ENCODE measurements around the gene GPR153.

Gene GPR153

DNA sequence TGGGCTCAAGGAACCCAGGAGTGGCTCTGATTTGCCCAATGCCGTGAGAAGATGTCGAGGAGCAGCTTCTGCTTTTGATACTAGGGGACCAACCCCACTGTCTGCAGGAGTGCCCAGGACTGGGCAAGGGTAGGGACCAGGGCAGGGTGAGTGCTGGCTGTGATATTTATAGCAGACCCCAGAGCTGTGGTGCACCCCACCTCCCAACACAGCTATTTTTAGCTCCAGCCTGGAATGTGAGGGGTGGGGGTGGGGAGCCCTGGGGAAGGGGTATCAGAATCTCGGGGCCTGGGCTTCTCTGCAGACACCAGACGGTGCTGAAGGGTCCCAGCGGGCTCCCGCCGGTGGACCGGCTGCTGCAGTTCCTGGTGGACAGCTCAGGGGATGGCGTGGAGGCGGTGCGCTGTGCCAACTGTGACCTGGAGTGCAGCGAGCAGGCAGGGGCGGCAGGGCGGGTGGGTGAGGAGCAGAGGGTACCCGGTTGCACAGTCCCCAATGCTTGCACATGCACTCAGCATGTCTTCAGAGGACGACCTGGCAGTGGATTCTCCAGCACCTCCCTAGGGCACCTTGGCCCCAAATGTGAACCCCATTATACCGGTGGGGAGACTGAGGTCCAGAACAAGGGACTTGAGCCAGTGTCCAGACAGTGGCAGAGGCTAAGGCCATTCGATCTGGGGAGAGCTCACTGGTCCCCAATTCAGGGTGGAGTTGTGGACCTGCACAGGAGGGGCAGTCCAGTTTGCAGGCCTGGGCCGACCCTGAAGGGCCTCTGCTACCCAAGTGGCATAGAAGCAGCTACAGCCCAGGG lies 53.6 kb downstream of the GPR153 start:
- H3K27me3 ChIP-seq (ENCODE audit: control insufficient read depth in 2 of 2, insufficient read depth in 2 of 2, low read length in 2 of 2): no peaks in the 10 kb centered on the region
- peaks cover 10 to 27% of the 10 kb centered on the region in 2 donors for H3K4me1 ChIP-seq (ENCODE audit: control insufficient read depth in 2 of 2, insufficient read depth in 2 of 2, low read length in 2 of 2)
- no peak overlapping the region for H3K9ac ChIP-seq (ENCODE audit: low read depth in 1 of 2, low read length in 2 of 2)
- H3K9me3 ChIP-seq (ENCODE audit: control insufficient read depth in 2 of 2, low read length in 2 of 2): no peaks in the 10 kb centered on the region
- no peaks in the 10 kb centered on the region for H3K36me3 ChIP-seq (ENCODE audit: control insufficient read depth in 2 of 2, insufficient read depth in 2 of 2, low read length in 2 of 2)
- peak overlapping the region in 1 of 2 donors; percentile 84 for H3K4me3 ChIP-seq (ENCODE audit: low read length in 2 of 2)
- no peak overlapping the region for H3K27ac ChIP-seq (ENCODE audit: low read depth in 2 of 2, low read length in 2 of 2)

DNA sequence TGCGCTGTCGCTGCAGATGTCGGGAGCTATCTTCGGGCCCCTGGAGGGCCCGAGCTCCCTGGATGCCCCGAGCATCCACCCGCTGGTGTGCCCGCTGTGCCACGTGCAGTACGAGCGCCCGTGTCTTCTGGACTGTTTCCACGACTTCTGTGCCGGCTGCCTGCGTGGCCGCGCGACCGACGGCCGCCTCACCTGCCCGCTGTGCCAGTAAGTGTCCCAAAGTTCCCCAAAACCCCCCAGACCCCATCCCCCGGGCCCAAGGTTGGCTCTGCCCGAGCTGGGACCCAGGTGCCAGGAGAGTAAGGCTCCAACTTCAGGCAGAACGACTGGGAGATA lies 54.4 kb downstream of the GPR153 start:
- H3K9ac ChIP-seq (ENCODE audit: low read depth in 1 of 2, low read length in 2 of 2): peak overlapping the region in 1 of 2 donors; percentile 83
- H3K27ac ChIP-seq (ENCODE audit: low read depth in 2 of 2, low read length in 2 of 2): peak overlapping the region in 1 of 2 donors; percentile 59
- H3K36me3 ChIP-seq (ENCODE audit: control insufficient read depth in 2 of 2, insufficient read depth in 2 of 2, low read length in 2 of 2): no peaks in the 10 kb centered on the region
- no peaks in the 10 kb centered on the region for H3K9me3 ChIP-seq (ENCODE audit: control insufficient read depth in 2 of 2, low read length in 2 of 2)
- H3K4me1 ChIP-seq (ENCODE audit: control insufficient read depth in 2 of 2, insufficient read depth in 2 of 2, low read length in 2 of 2): peaks cover 10 to 27% of the 10 kb centered on the region in 2 donors
- H3K27me3 ChIP-seq (ENCODE audit: control insufficient read depth in 2 of 2, insufficient read depth in 2 of 2, low read length in 2 of 2): no peaks in the 10 kb centered on the region
- H3K4me3 ChIP-seq (ENCODE audit: low read length in 2 of 2): peak overlapping the region; percentile 68 to 84

DNA sequence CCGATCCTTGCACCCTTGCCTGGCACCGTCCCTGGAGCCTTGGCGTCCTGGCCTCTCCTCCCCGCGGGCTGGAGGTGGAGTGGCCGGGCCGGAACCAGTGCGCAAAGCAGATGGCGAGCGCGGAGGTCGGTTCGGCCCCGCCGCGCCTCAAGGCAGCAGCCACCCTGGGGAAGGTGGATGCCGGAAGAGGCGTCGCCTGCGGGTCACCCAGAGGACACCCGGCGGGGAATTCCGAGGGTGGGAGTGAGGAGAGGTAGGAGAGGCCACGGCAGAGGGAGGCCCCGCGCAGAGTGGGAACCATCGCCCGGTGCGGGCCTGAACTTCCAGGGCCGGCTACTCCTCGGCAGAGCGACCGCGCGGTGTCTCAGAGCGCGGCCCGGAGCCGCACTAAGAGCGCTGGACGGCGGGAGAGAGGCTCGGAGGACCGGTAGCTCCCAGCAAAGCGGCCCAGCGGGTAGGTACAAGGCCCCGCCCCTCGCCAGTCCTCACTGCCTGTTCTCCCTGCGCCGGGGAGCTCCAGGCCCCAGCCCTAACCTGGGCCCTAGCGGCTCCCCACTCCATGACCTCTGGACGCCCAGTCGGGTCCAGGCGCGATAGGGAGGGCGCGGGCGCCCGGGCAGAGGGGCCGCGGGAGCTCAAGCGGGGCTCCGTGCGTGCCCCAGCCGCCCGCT lies 54.9 kb downstream of the GPR153 start, which contains the start of gene RNF207:
Gene RNF207, plus strand, starts transcription at position 271 of the 671 bp plus-strand sequence. CDS start 417 bp downstream, outside the sequence.
- peak within 1 kb of the TSS; percentile 63 to 87 for H3K27ac ChIP-seq (ENCODE audit: low read depth in 2 of 2, low read length in 2 of 2)
- H3K4me1 ChIP-seq (ENCODE audit: control insufficient read depth in 2 of 2, insufficient read depth in 2 of 2, low read length in 2 of 2): peaks cover 10 to 27% of the 10 kb centered on the region in 2 donors
- H3K9me3 ChIP-seq (ENCODE audit: control insufficient read depth in 2 of 2, low read length in 2 of 2): no peaks in the 10 kb centered on the region
- peak within 1 kb of the TSS; percentile 68 to 84 for H3K4me3 ChIP-seq (ENCODE audit: low read length in 2 of 2)
- H3K9ac ChIP-seq (ENCODE audit: low read depth in 1 of 2, low read length in 2 of 2): peak within 1 kb of the TSS; percentile 38 to 83
- no peaks in the 10 kb centered on the region for H3K36me3 ChIP-seq (ENCODE audit: control insufficient read depth in 2 of 2, insufficient read depth in 2 of 2, low read length in 2 of 2)
- no peaks in the 10 kb centered on the region for H3K27me3 ChIP-seq (ENCODE audit: control insufficient read depth in 2 of 2, insufficient read depth in 2 of 2, low read length in 2 of 2)

- Histone ChIP-seq H3K4me3 (ENCODE audit: low read length in 2 of 2) (no peak overlapping the region), H3K9me3 (ENCODE audit: control insufficient read depth in 2 of 2, low read length in 2 of 2) (no peaks in the 10 kb centered on the region), H3K9ac (ENCODE audit: low read depth in 1 of 2, low read length in 2 of 2) (no peak overlapping the region), H3K4me1 (ENCODE audit: control insufficient read depth in 2 of 2, insufficient read depth in 2 of 2, low read length in 2 of 2) (peaks cover 23 to 29% of the 10 kb centered on the region in 2 donors), H3K36me3 (ENCODE audit: control insufficient read depth in 2 of 2, insufficient read depth in 2 of 2, low read length in 2 of 2) (peaks cover 0 to under 1% of the 10 kb centered on the region in 2 donors), H3K27ac (ENCODE audit: low read depth in 2 of 2, low read length in 2 of 2) (no peak overlapping the region), H3K27me3 (ENCODE audit: control insufficient read depth in 2 of 2, insufficient read depth in 2 of 2, low read length in 2 of 2) (no peaks in the 10 kb centered on the region)
Observed at GRCh38 chr1:6202256-6202655, 58.6 kb downstream of the GPR153 start.

DNA sequence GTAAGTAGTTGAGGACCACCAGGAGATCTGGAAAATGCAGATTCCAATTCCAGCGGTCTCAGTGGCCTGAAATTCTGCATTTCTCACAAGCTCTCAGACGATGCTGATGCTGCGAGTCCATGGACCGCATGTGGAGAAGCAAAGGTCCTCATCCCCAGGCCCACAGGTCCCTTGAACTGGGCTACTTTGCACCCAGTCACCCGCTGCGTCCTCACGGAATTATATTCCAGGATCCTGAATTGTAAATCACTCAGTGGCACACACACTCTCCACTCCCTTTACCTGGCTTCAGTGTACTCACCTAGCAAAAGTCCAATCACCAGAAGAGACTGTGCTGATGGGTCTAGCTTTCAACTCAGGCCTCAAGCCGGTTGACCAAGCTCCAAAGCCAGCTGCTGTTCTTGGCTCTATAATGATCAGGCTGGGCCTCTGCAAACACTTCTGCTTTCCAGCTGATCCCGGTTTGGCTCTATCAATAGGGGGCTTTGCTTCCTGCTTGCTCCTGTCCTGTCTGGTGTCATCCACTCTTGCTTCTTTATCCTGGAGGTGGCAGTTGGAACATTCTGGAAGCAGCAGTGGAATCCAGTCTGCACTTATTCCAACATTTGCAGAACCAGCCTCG lies 60.6 kb downstream of the GPR153 start:
- Histone ChIP-seq H3K4me3 (ENCODE audit: low read length in 2 of 2) (peak overlapping the region; percentile 89), H3K27me3 (ENCODE audit: control insufficient read depth in 2 of 2, insufficient read depth in 2 of 2, low read length in 2 of 2) (no peaks in the 10 kb centered on the region), H3K9ac (ENCODE audit: low read depth in 1 of 2, low read length in 2 of 2) (no peak overlapping the region), H3K9me3 (ENCODE audit: control insufficient read depth in 2 of 2, low read length in 2 of 2) (no peaks in the 10 kb centered on the region), H3K27ac (ENCODE audit: low read depth in 2 of 2, low read length in 2 of 2) (peak overlapping the region; percentile 68 to 72), H3K36me3 (ENCODE audit: control insufficient read depth in 2 of 2, insufficient read depth in 2 of 2, low read length in 2 of 2) (peaks cover 4 to 9% of the 10 kb centered on the region in 2 donors), H3K4me1 (ENCODE audit: control insufficient read depth in 2 of 2, insufficient read depth in 2 of 2, low read length in 2 of 2) (peaks cover 18 to 19% of the 10 kb centered on the region in 2 donors)

GRCh38 chr1:6199298-6200187 lies 61.4 kb downstream of the GPR153 start, which contains the start of gene RPL22:
Gene RPL22, minus strand, starts transcription at chr1:6199595. Its CDS starts 22 bp downstream, at chr1:6199573.
- Histone ChIP-seq H3K4me1 (ENCODE audit: control insufficient read depth in 2 of 2, insufficient read depth in 2 of 2, low read length in 2 of 2) (peaks cover 13% of the 10 kb centered on the region in 2 donors), H3K27ac (ENCODE audit: low read depth in 2 of 2, low read length in 2 of 2) (peak within 1 kb of the TSS; percentile 69 to 72), H3K9me3 (ENCODE audit: control insufficient read depth in 2 of 2, low read length in 2 of 2) (no peaks in the 10 kb centered on the region), H3K36me3 (ENCODE audit: control insufficient read depth in 2 of 2, insufficient read depth in 2 of 2, low read length in 2 of 2) (peaks cover 4 to 9% of the 10 kb centered on the region in 2 donors), H3K4me3 (ENCODE audit: low read length in 2 of 2) (peak within 1 kb of the TSS; percentile 89), H3K9ac (ENCODE audit: low read depth in 1 of 2, low read length in 2 of 2) (peak within 1 kb of the TSS; percentile 83 to 93), H3K27me3 (ENCODE audit: control insufficient read depth in 2 of 2, insufficient read depth in 2 of 2, low read length in 2 of 2) (no peaks in the 10 kb centered on the region)

GRCh38 chr1:6198646-6199297 lies 62.1 kb downstream of the GPR153 start:
- Histone ChIP-seq H3K27me3 (ENCODE audit: control insufficient read depth in 2 of 2, insufficient read depth in 2 of 2, low read length in 2 of 2) (no peaks in the 10 kb centered on the region), H3K9ac (ENCODE audit: low read depth in 1 of 2, low read length in 2 of 2) (peak overlapping the region; percentile 83 to 93), H3K27ac (ENCODE audit: low read depth in 2 of 2, low read length in 2 of 2) (peak overlapping the region; percentile 69 to 72), H3K4me1 (ENCODE audit: control insufficient read depth in 2 of 2, insufficient read depth in 2 of 2, low read length in 2 of 2) (peaks cover 13% of the 10 kb centered on the region in 2 donors), H3K4me3 (ENCODE audit: low read length in 2 of 2) (peak overlapping the region; percentile 89), H3K36me3 (ENCODE audit: control insufficient read depth in 2 of 2, insufficient read depth in 2 of 2, low read length in 2 of 2) (peaks cover 8 to 17% of the 10 kb centered on the region in 2 donors), H3K9me3 (ENCODE audit: control insufficient read depth in 2 of 2, low read length in 2 of 2) (no peaks in the 10 kb centered on the region)

DNA sequence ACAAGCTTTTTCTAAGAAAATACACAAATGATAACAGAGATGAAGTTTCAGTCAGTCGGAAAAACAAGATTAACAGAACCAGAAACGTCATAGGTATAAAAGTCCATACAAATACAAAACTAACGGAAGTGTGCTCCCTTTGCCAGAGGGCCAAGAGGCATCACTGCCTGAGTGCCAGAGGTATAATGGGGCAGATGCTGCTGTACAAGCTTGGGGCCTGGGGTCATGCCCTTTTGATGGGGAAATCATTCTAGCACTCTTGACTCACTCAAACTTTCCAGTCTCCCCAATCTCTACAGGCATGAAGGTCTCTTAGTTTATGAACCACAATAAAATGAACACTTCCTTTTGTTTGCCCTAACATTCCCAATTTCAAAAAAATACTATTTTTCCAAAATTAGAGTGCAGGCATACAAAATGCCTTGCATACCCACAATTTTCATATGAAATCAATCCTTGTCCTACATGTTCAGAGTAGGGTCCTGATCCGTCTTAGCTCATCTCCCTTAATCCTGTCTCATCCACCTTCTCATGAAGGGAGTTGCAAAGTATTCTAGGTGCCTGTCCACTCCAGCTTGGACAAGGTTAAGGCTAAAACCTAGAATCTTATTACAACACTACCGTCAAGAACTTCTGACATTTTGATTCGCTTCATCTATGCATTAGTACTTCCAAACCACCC lies 63.0 kb downstream of the GPR153 start:
- H3K27me3 ChIP-seq (ENCODE audit: control insufficient read depth in 2 of 2, insufficient read depth in 2 of 2, low read length in 2 of 2): no peaks in the 10 kb centered on the region
- H3K27ac ChIP-seq (ENCODE audit: low read depth in 2 of 2, low read length in 2 of 2): no peak overlapping the region
- H3K9ac ChIP-seq (ENCODE audit: low read depth in 1 of 2, low read length in 2 of 2): peak overlapping the region; percentile 20 to 93
- H3K4me1 ChIP-seq (ENCODE audit: control insufficient read depth in 2 of 2, insufficient read depth in 2 of 2, low read length in 2 of 2): peaks cover 13% of the 10 kb centered on the region in 2 donors
- H3K36me3 ChIP-seq (ENCODE audit: control insufficient read depth in 2 of 2, insufficient read depth in 2 of 2, low read length in 2 of 2): peaks cover 13 to 22% of the 10 kb centered on the region in 2 donors
- no peaks in the 10 kb centered on the region for H3K9me3 ChIP-seq (ENCODE audit: control insufficient read depth in 2 of 2, low read length in 2 of 2)
- H3K4me3 ChIP-seq (ENCODE audit: low read length in 2 of 2): peak overlapping the region; percentile 89
